Fibroblast of peridontal ligament (primary cell): ENCODE results near the gene PDLIM1.

ENCODE experiments used
- DNase-seq: peaks from one replicate; pipeline ENCODE4 v3.0.0-alpha.2; 2010; ENCODE audit errors: extremely low read depth

Gene PDLIM1

GRCh38 chr10:95314192-95314918 lies 23.6 kb upstream of the PDLIM1 start:
- no peak for DNase-seq

GRCh38 chr10:95312986-95313495 lies 22.2 kb upstream of the PDLIM1 start:
- no peak for DNase-seq

GRCh38 chr10:95312257-95312656 lies 21.5 kb upstream of the PDLIM1 start:
- DNase-seq: no peak

- no peak for DNase-seq
Observed at GRCh38 chr10:95309958-95310357, 19.2 kb upstream of the PDLIM1 start.

- DNase-seq: peak; percentile 98
Observed at GRCh38 chr10:95308389-95309302, 17.8 kb upstream of the PDLIM1 start.

- no peak for DNase-seq
Observed at GRCh38 chr10:95306851-95307250, 16.0 kb upstream of the PDLIM1 start.

- DNase-seq: no peak
Observed at GRCh38 chr10:95306318-95306650, 15.5 kb upstream of the PDLIM1 start.

- DNase-seq: no peak
Observed at GRCh38 chr10:95305606-95306317, 15.0 kb upstream of the PDLIM1 start.

- DNase-seq: no peak
Observed at GRCh38 chr10:95304976-95305375, 14.2 kb upstream of the PDLIM1 start.

GRCh38 chr10:95304463-95304862 lies 13.7 kb upstream of the PDLIM1 start:
- DNase-seq: no peak

- DNase-seq: no peak
Observed at GRCh38 chr10:95303950-95304349, 13.1 kb upstream of the PDLIM1 start.

GRCh38 chr10:95303535-95303934 lies 12.7 kb upstream of the PDLIM1 start:
- no peak for DNase-seq

GRCh38 chr10:95300022-95300539 lies 9.3 kb upstream of the PDLIM1 start:
- DNase-seq: no peak

GRCh38 chr10:95297402-95297801 lies 6.6 kb upstream of the PDLIM1 start:
- no peak for DNase-seq

GRCh38 chr10:95296764-95297163 lies 6.0 kb upstream of the PDLIM1 start:
- DNase-seq: no peak

- peak; percentile 46 for DNase-seq
Observed at GRCh38 chr10:95295031-95295755, 4.4 kb upstream of the PDLIM1 start.

- DNase-seq: no peak
Observed at GRCh38 chr10:95293631-95294030, 2.8 kb upstream of the PDLIM1 start.

GRCh38 chr10:95291365-95292039 lies 699 bp upstream of the PDLIM1 start:
- no peak for DNase-seq

GRCh38 chr10:95289921-95290421 lies 832 bp downstream of the PDLIM1 start:
- no peak for DNase-seq
